Measurements from ENCODE around the gene PGM2. TPM values are rescaled to one million over a fixed set of nuclear protein-coding genes. Genes with fewer than 3 reads are reported as not detected.
A peak's percentile ranks its signal among the peaks of the same experiment; 100 is the strongest.

PGM2 gene
- total RNA-seq, 1 experiment from 2014 or later = 31.0 TPM

- no peaks in the 10 kb centered on the region for H3K9me3 ChIP-seq (ENCODE audit: low read depth, low read length, poor library complexity, severe bottlenecking)
- H3K4me1 ChIP-seq (ENCODE audit: insufficient read depth, low read length, poor library complexity, severe bottlenecking) = no peaks in the 10 kb centered on the region
- CTCF ChIA-PET = no interaction called here
- peak overlapping the region; percentile 59 for H3K4me3 ChIP-seq (ENCODE audit: low read depth, low read length, poor library complexity, severe bottlenecking)
- peaks cover 60% of the 10 kb centered on the region for H3K27me3 ChIP-seq (replicated peaks; ENCODE audit: insufficient read depth, low read depth, low read length, poor library complexity)
- POLR2A ChIA-PET (ENCODE audit: low non-redundant PET) = no interaction called here
- intact Hi-C loops (cut with micrococcal nuclease; ENCODE audit: unreplicated experiment) = no loop called here
- TF ChIP-seq CTCF (conservative IDR thresholded peaks at IDR 0.05; ENCODE audit: low read depth, low read length) = no peak
- TF ChIP-seq EZH2 (IDR thresholded peaks at IDR 0.05; ENCODE audit: borderline replicate concordance, low read depth, low read length, poor library complexity, severe bottlenecking) = no peak
- peak; percentile 10 for DNase-seq (ENCODE audit: low spot score)
- no peak overlapping the region for H3K27ac ChIP-seq (ENCODE audit: low read depth, low read length, poor library complexity, severe bottlenecking)
- H3K36me3 ChIP-seq (ENCODE audit: insufficient read depth, low read length, poor library complexity, severe bottlenecking) = no peaks in the 10 kb centered on the region
- BruUV-seq (replicated peaks) = no TSS peak
These were observed 63.6 kb downstream of the PGM2 start for GRCh38 chr4:37889849-37890800.

GRCh38 chr4:37890801-37891259 lies 64.3 kb downstream of the PGM2 start, which contains the start of gene TBC1D1:
TBC1D1 (plus strand) TSS chr4:37891084; CDS start chr4:37902096, 11,012 bp downstream.
- DNase-seq (ENCODE audit: low spot score) = peak; percentile 16
- ChIA-PET POLR2A (ENCODE audit: low non-redundant PET) (no interaction called here), CTCF (no interaction called here)
- no TSS peak for BruUV-seq (replicated peaks)
- no peaks in the 10 kb centered on the region for H3K4me1 ChIP-seq (ENCODE audit: insufficient read depth, low read length, poor library complexity, severe bottlenecking)
- H3K4me3 ChIP-seq (ENCODE audit: low read depth, low read length, poor library complexity, severe bottlenecking) = peak within 1 kb of the TSS; percentile 59
- TF ChIP-seq EZH2 (IDR thresholded peaks at IDR 0.05; ENCODE audit: borderline replicate concordance, low read depth, low read length, poor library complexity, severe bottlenecking) = no peak
- TF ChIP-seq CTCF (conservative IDR thresholded peaks at IDR 0.05; ENCODE audit: low read depth, low read length) = no peak
- H3K27me3 ChIP-seq (replicated peaks; ENCODE audit: insufficient read depth, low read depth, low read length, poor library complexity) = peaks cover 62% of the 10 kb centered on the region
- intact Hi-C loops (cut with micrococcal nuclease; ENCODE audit: unreplicated experiment) = no loop called here
- H3K9me3 ChIP-seq (ENCODE audit: low read depth, low read length, poor library complexity, severe bottlenecking) = no peaks in the 10 kb centered on the region
- H3K36me3 ChIP-seq (ENCODE audit: insufficient read depth, low read length, poor library complexity, severe bottlenecking) = no peaks in the 10 kb centered on the region
- no peak within 1 kb of the TSS for H3K27ac ChIP-seq (ENCODE audit: low read depth, low read length, poor library complexity, severe bottlenecking)

- ChIA-PET CTCF (no interaction called here), POLR2A (ENCODE audit: low non-redundant PET) (no interaction called here)
- no peaks in the 10 kb centered on the region for H3K9me3 ChIP-seq (ENCODE audit: low read depth, low read length, poor library complexity, severe bottlenecking)
- no peak for DNase-seq (ENCODE audit: low spot score)
- H3K4me1 ChIP-seq (ENCODE audit: insufficient read depth, low read length, poor library complexity, severe bottlenecking) = no peaks in the 10 kb centered on the region
- BruUV-seq (replicated peaks) = no TSS peak
- TF ChIP-seq EZH2 (IDR thresholded peaks at IDR 0.05; ENCODE audit: borderline replicate concordance, low read depth, low read length, poor library complexity, severe bottlenecking) (no peak), CTCF (conservative IDR thresholded peaks at IDR 0.05; ENCODE audit: low read depth, low read length) (no peak)
- no peaks in the 10 kb centered on the region for H3K36me3 ChIP-seq (ENCODE audit: insufficient read depth, low read length, poor library complexity, severe bottlenecking)
- intact Hi-C loops (cut with micrococcal nuclease; ENCODE audit: unreplicated experiment) = no loop called here
- peak overlapping the region; percentile 59 for H3K4me3 ChIP-seq (ENCODE audit: low read depth, low read length, poor library complexity, severe bottlenecking)
- H3K27ac ChIP-seq (ENCODE audit: low read depth, low read length, poor library complexity, severe bottlenecking) = no peak overlapping the region
- H3K27me3 ChIP-seq (replicated peaks; ENCODE audit: insufficient read depth, low read depth, low read length, poor library complexity) = peaks cover 65% of the 10 kb centered on the region
These were observed 65.0 kb downstream of the PGM2 start for GRCh38 chr4:37891260-37892159.

Measured in A673 (cell line).